ENCODE data around the gene FOXL2NB.

The FOXL2NB gene

DNA sequence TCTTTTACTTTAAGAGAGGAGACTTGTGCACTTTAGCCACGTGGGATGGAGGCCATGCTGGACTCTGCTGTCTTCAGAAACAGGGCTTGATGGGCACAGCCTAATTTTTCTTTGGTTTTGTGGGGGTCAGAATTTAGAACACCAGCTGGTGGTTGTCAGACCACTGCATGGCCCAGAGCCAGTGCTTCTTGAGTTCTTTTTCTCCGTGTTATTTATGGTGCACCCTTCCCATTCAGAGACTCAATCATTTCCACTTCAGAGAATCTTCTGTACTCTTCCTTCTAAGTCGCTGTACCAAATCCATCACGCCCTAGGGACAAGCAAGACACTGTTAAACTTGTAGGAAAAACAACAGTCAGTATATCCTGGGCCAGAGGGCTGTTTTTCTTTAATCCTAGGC lies 38.9 kb downstream of the FOXL2NB start:
- no peak overlapping the region for H3K27ac ChIP-seq
- TF ChIP-seq, protein P1, sequence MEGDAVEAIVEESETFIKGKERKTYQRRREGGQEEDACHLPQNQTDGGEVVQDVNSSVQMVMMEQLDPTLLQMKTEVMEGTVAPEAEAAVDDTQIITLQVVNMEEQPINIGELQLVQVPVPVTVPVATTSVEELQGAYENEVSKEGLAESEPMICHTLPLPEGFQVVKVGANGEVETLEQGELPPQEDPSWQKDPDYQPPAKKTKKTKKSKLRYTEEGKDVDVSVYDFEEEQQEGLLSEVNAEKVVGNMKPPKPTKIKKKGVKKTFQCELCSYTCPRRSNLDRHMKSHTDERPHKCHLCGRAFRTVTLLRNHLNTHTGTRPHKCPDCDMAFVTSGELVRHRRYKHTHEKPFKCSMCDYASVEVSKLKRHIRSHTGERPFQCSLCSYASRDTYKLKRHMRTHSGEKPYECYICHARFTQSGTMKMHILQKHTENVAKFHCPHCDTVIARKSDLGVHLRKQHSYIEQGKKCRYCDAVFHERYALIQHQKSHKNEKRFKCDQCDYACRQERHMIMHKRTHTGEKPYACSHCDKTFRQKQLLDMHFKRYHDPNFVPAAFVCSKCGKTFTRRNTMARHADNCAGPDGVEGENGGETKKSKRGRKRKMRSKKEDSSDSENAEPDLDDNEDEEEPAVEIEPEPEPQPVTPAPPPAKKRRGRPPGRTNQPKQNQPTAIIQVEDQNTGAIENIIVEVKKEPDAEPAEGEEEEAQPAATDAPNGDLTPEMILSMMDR (conservative IDR thresholded peaks at IDR 0.05), result no peak

DNA sequence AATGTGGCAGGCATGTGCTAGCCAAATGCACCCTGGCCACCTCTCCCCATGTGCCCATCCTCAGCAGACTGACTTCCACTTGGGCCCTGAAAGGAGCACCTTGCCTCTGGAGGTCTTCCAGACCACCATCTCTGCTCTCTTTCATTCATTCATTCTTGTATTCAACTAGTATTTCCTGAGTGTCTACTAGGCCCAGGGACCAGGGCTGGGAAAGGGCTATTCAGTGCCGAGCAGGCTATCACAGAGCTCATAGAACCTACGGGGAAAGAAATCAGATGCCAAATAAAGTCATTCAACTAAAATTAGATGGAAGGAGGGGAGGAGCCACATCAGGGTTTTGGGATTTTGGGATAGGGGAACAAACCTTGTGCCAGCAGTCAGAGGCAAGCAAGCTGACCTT lies 40.2 kb downstream of the FOXL2NB start:
- TF ChIP-seq, protein P1 (conservative IDR thresholded peaks at IDR 0.05), result no peak
- no peak overlapping the region for H3K27ac ChIP-seq

DNA sequence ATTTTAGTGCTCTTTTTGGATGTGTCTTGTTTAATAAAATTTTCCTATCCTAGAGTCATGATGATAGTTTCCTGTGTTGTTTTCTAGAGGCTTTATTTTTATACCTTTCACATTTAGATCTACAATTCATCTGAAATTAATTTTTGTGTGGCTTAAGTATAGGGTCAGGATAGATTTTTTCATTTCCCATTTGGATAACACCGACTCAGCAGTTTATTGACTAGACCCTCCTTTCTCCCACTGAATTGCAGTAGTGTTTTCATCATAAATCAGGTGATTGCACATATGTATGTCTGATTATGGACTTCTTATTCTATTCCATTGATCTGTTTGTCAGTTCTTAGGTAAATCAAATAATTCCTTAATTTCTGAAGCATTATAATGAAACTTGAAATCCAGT lies 48.7 kb downstream of the FOXL2NB start:
- no peak overlapping the region for H3K27ac ChIP-seq
- TF ChIP-seq, protein P1 (conservative IDR thresholded peaks at IDR 0.05), result no peak

Data from VCaP (cell line).